HEK293T (cell line): ENCODE measurements around the gene PCNA.

Experiments
- CTCF ChIA-PET: fragments of 350-600 bp; formaldehyde crosslinking; extraction: SDS; loops from one replicate; lab custom pipeline; 2021; ENCODE audit warnings: antibody characterized with exemption, inconsistent platforms; lab: Yijun Ruan, JAX
- POLR2A ChIA-PET: fragments of 350-600 bp; formaldehyde crosslinking; extraction: SDS; loops from one replicate; lab custom pipeline; 2020; ENCODE audit warnings: antibody characterized with exemption, inconsistent platforms; lab: Yijun Ruan, JAX
- DNase-seq: peaks from one replicate; pipeline ENCODE4 v3.0.0; 2012; ENCODE audit warnings: mixed read lengths; ENCODE audit errors: extremely low spot score
- ARNT ChIP-seq: fragments of 450-650 bp; IDR thresholded peaks from 2 replicates; pipeline ENCODE4 v1.6.1; 2017; ENCODE audit warnings: mild to moderate bottlenecking
- BHLHE40 ChIP-seq: fragments of 450-650 bp; IDR thresholded peaks from 2 replicates; pipeline ENCODE4 v1.6.1; 2016; ENCODE audit warnings: mild to moderate bottlenecking, moderate library complexity, borderline replicate concordance
- CTBP1 ChIP-seq: fragments of 450-650 bp; IDR thresholded peaks from 2 replicates; pipeline ENCODE4 v1.6.1; 2016; ENCODE audit warnings: borderline replicate concordance
- ELF4 ChIP-seq: fragments of 450-650 bp; IDR thresholded peaks from 2 replicates; pipeline ENCODE4 v1.6.1; 2017; ENCODE audit warnings: antibody characterized with exemption
- FOXA1 ChIP-seq: fragments of 450-650 bp; IDR thresholded peaks from 2 replicates; pipeline ENCODE4 v1.6.1; 2016; ENCODE audit warnings: mild to moderate bottlenecking
- FOXK2 ChIP-seq: fragments of 450-650 bp; IDR thresholded peaks from 2 replicates; pipeline ENCODE4 v1.6.1; 2016; ENCODE audit warnings: mild to moderate bottlenecking
- HDGF ChIP-seq: fragments of 450-650 bp; IDR thresholded peaks from 2 replicates; pipeline ENCODE4 v1.6.1; 2017; ENCODE audit warnings: antibody characterized with exemption, borderline replicate concordance
- L3MBTL2 ChIP-seq: fragments of 450-650 bp; conservative IDR thresholded peaks from 2 replicates; pipeline ENCODE4 v1.6.1; 2016; ENCODE audit warnings: mild to moderate bottlenecking
- LEF1 ChIP-seq: fragments of 450-650 bp; IDR thresholded peaks from 2 replicates; pipeline ENCODE4 v1.6.1; 2017; ENCODE audit warnings: mild to moderate bottlenecking, borderline replicate concordance
- NFRKB ChIP-seq: fragments of 450-650 bp; IDR thresholded peaks from 2 replicates; pipeline ENCODE4 v1.6.1; 2016; ENCODE audit warnings: mild to moderate bottlenecking, moderate library complexity
- SP1 ChIP-seq: fragments of 450-650 bp; IDR thresholded peaks from 2 replicates; pipeline ENCODE4 v1.6.1; 2017
- SUZ12 ChIP-seq: fragments of 450-650 bp; IDR thresholded peaks from 2 replicates; pipeline ENCODE4 v1.6.1; 2016; ENCODE audit warnings: mild to moderate bottlenecking
- TARDBP ChIP-seq: fragments of 450-650 bp; IDR thresholded peaks from 2 replicates; pipeline ENCODE4 v1.6.1; 2016
- ZNF384 ChIP-seq: fragments of 450-650 bp; IDR thresholded peaks from 2 replicates; pipeline ENCODE4 v1.6.1; 2016
- TF ChIP-seq, protein P1 (sequence below): fragments of 450-650 bp; IDR thresholded peaks from 2 replicates; pipeline ENCODE4 v1.6.1; 2016

PCNA gene

DNA sequence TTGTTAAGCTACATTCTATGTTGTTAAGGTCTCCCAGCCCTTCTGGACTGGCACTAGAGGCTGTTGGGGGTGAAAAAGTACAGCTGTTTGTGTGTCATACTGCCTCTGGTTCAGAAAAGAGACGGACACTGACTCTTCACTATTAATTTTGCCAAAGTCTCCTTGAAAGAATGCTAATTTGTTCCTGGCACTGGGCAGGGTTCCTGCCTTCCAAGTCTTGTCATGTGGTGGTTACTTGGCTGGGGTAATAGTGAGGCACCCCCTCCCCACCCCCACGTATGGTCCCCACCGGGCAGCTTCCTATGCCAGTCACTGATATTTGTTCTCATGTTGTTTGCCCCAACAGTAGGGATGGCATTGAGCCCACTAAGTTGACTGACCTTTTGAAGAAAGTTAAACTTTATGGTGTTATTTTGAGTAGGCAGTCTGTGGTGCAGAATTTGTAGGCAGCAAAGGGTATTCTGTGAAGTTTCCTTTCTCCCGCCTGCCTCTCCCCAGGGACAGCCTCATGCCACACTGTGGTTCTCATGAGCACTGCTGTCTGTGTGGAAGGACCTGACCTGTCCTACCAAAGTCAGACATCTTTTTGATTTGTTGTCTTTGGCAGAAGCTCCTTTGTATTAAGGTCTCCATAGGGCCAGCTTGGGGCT is 15.7 kb upstream of the PCNA start:
- POLR2A ChIA-PET: interaction anchor here (1.5 kb wide), 1 partner anchor 9 kb away, joined by 4 read pairs; the partner anchor contains the start of gene CDS2
- DNase-seq: no peak
- no peak for TF ChIP-seq ARNT
- TF ChIP-seq, protein P1, sequence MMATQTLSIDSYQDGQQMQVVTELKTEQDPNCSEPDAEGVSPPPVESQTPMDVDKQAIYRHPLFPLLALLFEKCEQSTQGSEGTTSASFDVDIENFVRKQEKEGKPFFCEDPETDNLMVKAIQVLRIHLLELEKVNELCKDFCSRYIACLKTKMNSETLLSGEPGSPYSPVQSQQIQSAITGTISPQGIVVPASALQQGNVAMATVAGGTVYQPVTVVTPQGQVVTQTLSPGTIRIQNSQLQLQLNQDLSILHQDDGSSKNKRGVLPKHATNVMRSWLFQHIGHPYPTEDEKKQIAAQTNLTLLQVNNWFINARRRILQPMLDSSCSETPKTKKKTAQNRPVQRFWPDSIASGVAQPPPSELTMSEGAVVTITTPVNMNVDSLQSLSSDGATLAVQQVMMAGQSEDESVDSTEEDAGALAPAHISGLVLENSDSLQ: no peak
- no peak for TF ChIP-seq FOXK2
- no peak for TF ChIP-seq ZNF384
- no peak for TF ChIP-seq CTBP1
- no peak for TF ChIP-seq HDGF
- TF ChIP-seq FOXA1: no peak
- TF ChIP-seq L3MBTL2: no peak
- CTCF ChIA-PET: interaction anchor here (0.6 kb wide), 1 partner anchor 13 kb away, joined by 3 read pairs; no protein-coding TSS in a partner anchor

DNA sequence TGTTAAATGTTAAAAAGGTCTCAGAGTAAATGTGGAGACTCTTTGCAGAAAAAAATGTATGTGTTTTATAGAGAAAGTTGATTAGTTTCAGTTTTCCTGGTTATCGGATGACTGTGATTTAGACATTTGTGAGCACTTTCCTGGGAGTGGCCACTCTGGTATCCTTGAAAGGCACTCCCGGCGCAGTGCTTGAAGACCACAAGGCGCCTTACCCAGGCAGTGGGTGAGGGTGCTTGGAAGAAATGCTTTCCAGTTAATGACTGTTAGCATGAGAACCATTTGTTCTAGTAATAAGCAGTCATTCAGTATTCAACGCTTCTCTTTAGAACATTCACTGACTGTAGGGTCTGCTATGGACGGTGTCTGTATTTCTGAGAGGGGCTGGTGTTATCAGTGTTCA is 14.2 kb upstream of the PCNA start:
- TF ChIP-seq BHLHE40: no peak
- CTCF ChIA-PET: no interaction called here
- no peak for DNase-seq
- POLR2A ChIA-PET: no interaction called here

DNA sequence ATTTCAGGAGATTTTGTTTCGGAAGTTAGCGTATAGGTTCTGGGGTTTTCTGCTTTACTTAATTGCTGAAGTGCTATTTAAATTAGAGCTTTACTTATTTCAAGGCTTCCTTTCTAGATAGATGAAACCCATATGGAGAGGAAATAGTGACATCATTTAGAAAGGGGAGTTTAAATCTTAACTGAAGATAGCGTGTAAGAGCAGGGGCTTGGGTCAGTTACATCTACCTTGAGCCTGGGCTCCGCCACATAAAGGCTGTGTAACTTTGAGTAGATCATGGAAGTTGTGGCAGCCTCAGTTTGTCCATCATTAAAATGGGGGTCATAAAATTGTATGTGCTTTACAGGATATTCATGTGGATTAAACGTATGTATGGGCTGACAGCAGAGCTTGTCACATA is 11.7 kb upstream of the PCNA start:
- ChIA-PET POLR2A (interaction anchor here (1.0 kb wide), 1 partner anchor 12 kb away, joined by 6 read pairs; the partner anchor contains the start of gene PCNA), CTCF (no interaction called here)
- no peak for TF ChIP-seq SP1
- TF ChIP-seq ELF4: no peak
- TF ChIP-seq TARDBP: no peak
- TF ChIP-seq SUZ12: no peak
- TF ChIP-seq ARNT: no peak
- no peak for DNase-seq

DNA sequence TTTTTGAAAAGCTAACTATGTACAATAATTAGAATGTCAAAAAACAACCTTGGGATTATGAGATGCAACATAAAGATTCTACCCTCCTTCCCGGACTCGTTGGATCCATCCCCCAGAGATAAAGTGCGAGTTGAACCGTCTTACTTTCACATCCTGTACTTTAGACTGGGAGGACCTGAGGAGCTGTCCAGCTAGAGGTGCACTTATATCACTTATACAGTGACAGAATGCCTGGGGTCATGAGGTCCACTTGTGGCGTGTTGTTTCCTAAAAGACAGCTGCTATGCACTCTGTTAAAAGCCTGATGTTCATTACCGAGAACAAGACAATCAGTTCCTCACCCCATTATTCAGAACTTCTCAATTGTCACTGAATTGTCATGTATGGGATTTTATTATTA is 9.1 kb upstream of the PCNA start:
- ChIA-PET CTCF (no interaction called here), POLR2A (no interaction called here)
- DNase-seq: no peak

DNA sequence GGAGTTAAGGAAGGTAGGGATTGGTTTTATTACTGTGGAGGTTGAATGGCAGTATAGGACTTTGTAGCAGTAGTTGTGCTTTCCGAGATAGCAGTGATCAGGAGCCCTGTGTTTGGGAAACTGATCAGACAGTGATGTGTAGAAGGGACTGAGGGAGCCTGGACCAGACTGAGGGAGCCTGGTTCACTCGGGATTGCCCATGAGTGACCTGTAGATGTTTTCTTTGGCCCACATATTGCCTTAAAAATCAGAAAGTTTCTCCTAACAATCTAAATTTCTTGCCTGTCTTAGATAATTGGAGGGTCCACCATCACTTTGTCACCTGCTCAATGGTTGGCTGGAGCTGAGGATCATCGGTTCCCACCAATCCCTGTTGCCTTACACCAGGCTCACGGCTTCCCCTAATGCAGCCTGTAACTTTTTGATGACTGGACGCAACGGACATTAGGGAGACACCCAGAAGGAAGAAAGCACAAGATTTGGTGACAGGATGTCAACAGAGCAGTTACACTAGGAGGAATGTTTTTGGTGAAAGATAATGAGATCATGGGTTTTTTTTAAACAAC is 8.2 kb upstream of the PCNA start:
- POLR2A ChIA-PET: interaction anchor here (1.5 to 2.1 kb wide), 2 partner anchors 13 to 64 kb away, joined by 7 to 14 read pairs; no protein-coding TSS in a partner anchor
- DNase-seq: no peak

More for the DNA sequence above, 9.1 kb upstream of the PCNA start:
- TF ChIP-seq LEF1 (no peak), TARDBP (no peak), SP1 (no peak), ZNF384 (no peak)
- TF ChIP-seq, protein P1: no peak

DNA sequence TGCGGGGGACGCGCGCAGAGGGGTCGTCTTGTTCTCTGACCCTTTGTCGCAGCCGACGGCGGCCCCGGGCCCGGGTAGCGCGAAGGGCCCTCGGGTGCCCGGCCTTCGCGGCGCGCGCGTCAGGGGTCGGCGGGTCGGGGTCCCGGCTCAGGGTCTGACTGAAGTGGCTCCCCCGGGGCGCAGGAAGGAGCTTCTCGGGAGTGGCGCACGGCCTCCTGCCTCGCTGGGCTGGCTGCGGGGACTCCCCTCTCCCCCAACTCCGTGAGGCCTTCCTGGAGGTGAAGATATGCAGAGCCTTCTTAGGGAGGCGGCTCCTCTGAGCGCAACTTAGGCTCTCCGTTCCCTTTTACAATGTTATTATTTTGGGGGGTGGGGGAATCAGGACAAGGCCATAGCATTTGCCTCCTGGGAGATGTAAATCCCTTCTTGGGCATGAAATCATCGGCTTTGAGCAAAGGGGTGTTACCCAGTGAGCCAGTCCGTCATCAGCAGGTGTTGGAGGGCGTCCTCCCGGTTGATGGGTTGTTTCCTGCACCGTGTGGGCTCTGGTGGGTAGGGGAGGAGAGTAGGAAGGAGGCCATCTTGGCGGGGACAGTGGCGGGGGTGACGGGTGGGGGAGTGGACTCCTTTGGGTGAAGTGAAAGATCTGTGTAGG is 7.6 kb upstream of the PCNA start:
- no peak for TF ChIP-seq NFRKB
- no peak for TF ChIP-seq L3MBTL2
- TF ChIP-seq FOXK2: no peak
- TF ChIP-seq LEF1: no peak
- TF ChIP-seq CTBP1: no peak
- no peak for TF ChIP-seq BHLHE40
- no peak for TF ChIP-seq FOXA1
- no peak for TF ChIP-seq SP1
- peak; percentile 32 for DNase-seq
- POLR2A ChIA-PET: interaction anchor here (1.1 to 2.1 kb wide), 5 partner anchors 14 to 65 kb away, joined by 4 to 14 read pairs (median 5); no protein-coding TSS in a partner anchor

More for the DNA sequence above, 8.2 kb upstream of the PCNA start:
- TF ChIP-seq LEF1: no peak
- TF ChIP-seq ZNF384: no peak
- TF ChIP-seq, protein P1: no peak
- CTCF ChIA-PET: interaction anchor here (2.1 kb wide), 1 partner anchor 65 kb away, joined by 25 read pairs; no protein-coding TSS in a partner anchor

More for the DNA sequence above, 7.6 kb upstream of the PCNA start:
- CTCF ChIA-PET: interaction anchor here (1.3 to 2.1 kb wide), 6 partner anchors 12 to 91 kb away, joined by 4 to 25 read pairs (median 5); no protein-coding TSS in a partner anchor
